HCT116 (cell line): ENCODE results near the gene RFX3. TPM values are rescaled to one million over a fixed set of nuclear protein-coding genes. Genes with fewer than 3 reads are reported as not detected.

Experiments used
- ATAC-seq: fragments of 200-7000 bp; cut with Tn5 transposase; 2 replicates; pipeline ENCODE4 v1.9.1; 2020; ENCODE audit warnings: mild to moderate bottlenecking, moderate library complexity
- BruUV-seq: library from RNA; stranded (reverse); fragments of 400-500 nt; replicated peaks from 2 replicates; lab custom pipeline; 2021; lab: Mats Ljungman, UMichigan
- CTCF ChIA-PET: fragments of 300-600 bp; sonication (Branson Sonifier 250); formaldehyde crosslinking; loops from one replicate; lab custom pipeline; 2021; ENCODE audit warnings: antibody characterized with exemption; lab: Charles Lee
- POLR2A ChIA-PET: fragments of 300-600, 350-600 bp; sonication (Branson Sonifier 250); formaldehyde crosslinking; loops from one replicate; lab custom pipeline; 2021; ENCODE audit warnings: antibody characterized with exemption; lab: Charles Lee
- RAD21 ChIA-PET, 2 experiments: fragments of 300-600 bp; sonication (Branson Sonifier 250); formaldehyde crosslinking; loops; one replicate each; lab custom pipeline; 2023; ENCODE audit warnings: low total read pairs in 2 of 2; ENCODE audit not compliant: uncharacterized antibody in 2 of 2, unreplicated experiment in 2 of 2, low non-redundant PET in 1 of 2; lab: Charles Lee
- DNase-seq: peaks from one replicate; pipeline ENCODE4 v3.0.0-alpha.2; 2010; ENCODE audit warnings: low read depth, low spot score
- H2AFZ ChIP-seq: fragments of 200-600 bp; shearing (Covaris generic), sonication (generic); 2 replicates; pipeline ENCODE4 v1.6.1; 2017; ENCODE audit warnings: low read depth, mixed run types, mixed read lengths, antibody characterized with exemption, low read length; ENCODE audit not compliant: poor library complexity, severe bottlenecking
- H3K27ac ChIP-seq: 2 replicates; pipeline ENCODE4 v1.5.1; 2012; ENCODE audit warnings: low read depth, low read length
- H3K27me3 ChIP-seq: fragments of 200-600 bp; sonication (generic); 2 replicates; pipeline ENCODE4 v1.6.1; 2016; ENCODE audit warnings: mixed run types, low read length, mixed read lengths; ENCODE audit not compliant: insufficient read depth
- H3K36me3 ChIP-seq, 2 experiments: fragments of 200-500 bp in 1 of 2; fragments of 200-600 bp in 1 of 2; sonication (Bioruptor generic) in 1 of 2; sonication (generic) in 1 of 2; 2 replicates each; pipeline versions ENCODE4 v1.5.1 to v1.6.1; 2014 to 2016; ENCODE audit warnings: low read length in 2 of 2, inconsistent platforms in 1 of 2, mixed read lengths in 1 of 2, mixed run types in 1 of 2; ENCODE audit not compliant: insufficient read depth in 2 of 2, control insufficient read depth in 1 of 2
- H3K4me1 ChIP-seq, 2 experiments: fragments of 200-600 bp in 1 of 2; sonication (generic) in 1 of 2; 2 replicates each; pipeline versions ENCODE4 v1.5.1 to v1.6.1; 2012 to 2017; ENCODE audit warnings: low read length in 2 of 2, inconsistent platforms in 1 of 2, mild to moderate bottlenecking in 1 of 2, mixed read lengths in 1 of 2, mixed run types in 1 of 2, moderate library complexity in 1 of 2; ENCODE audit not compliant: insufficient read depth in 2 of 2, control insufficient read depth in 1 of 2
- H3K4me2 ChIP-seq: fragments of 200-600 bp; sonication (generic); 2 replicates; pipeline ENCODE4 v1.6.1; 2017; ENCODE audit warnings: mixed run types, low read length, mixed read lengths
- H3K4me3 ChIP-seq, 2 experiments: fragments of 200-600 bp in 1 of 2; sonication (generic) in 1 of 2; replicated peaks in 1 of 2; 2 replicates each; pipeline ENCODE4 v1.5.1; 2011 to 2016; ENCODE audit warnings: low read length in 2 of 2, control low read depth in 1 of 2, low read depth in 1 of 2, mild to moderate bottlenecking in 1 of 2, mixed read lengths in 1 of 2, mixed run types in 1 of 2
- H3K79me2 ChIP-seq: fragments of 200-600 bp; sonication (generic); 2 replicates; pipeline ENCODE4 v1.6.1; 2017; ENCODE audit warnings: mild to moderate bottlenecking, mixed run types, low read length, moderate library complexity, mixed read lengths; ENCODE audit not compliant: insufficient read depth
- H3K9ac ChIP-seq: fragments of 200-600 bp; sonication (generic); 2 replicates; pipeline ENCODE4 v1.6.1; 2016; ENCODE audit warnings: low read length, mixed read lengths
- H3K9me2 ChIP-seq: fragments of 200-600 bp; sonication (generic), shearing (Covaris generic); 2 replicates; pipeline ENCODE4 v1.6.1; 2017; ENCODE audit warnings: mixed run types, mild to moderate bottlenecking, moderate library complexity; ENCODE audit not compliant: insufficient read depth
- H3K9me3 ChIP-seq, 2 experiments: fragments of 200-500 bp in 1 of 2; fragments of 200-600 bp in 1 of 2; sonication (Bioruptor generic) in 1 of 2; sonication (generic) in 1 of 2; 2 replicates each; pipeline ENCODE4 v1.6.1; 2014 to 2017; ENCODE audit warnings: low read length in 2 of 2, mixed read lengths in 2 of 2, inconsistent platforms in 1 of 2, low read depth in 1 of 2, mild to moderate bottlenecking in 1 of 2, mixed run types in 1 of 2, moderate library complexity in 1 of 2; ENCODE audit not compliant: control insufficient read depth in 1 of 2, insufficient read depth in 1 of 2
- H4K20me1 ChIP-seq: fragments of 200-600 bp; sonication (generic), shearing (Covaris generic); 2 replicates; pipeline ENCODE4 v1.6.1; 2017; ENCODE audit warnings: mixed run types, mild to moderate bottlenecking, moderate library complexity; ENCODE audit not compliant: insufficient read depth
- CBX3 ChIP-seq: IDR thresholded peaks from 2 replicates; pipeline ENCODE4 v1.6.1; 2012; ENCODE audit warnings: low read depth
- JUND ChIP-seq: IDR thresholded peaks from 2 replicates; pipeline ENCODE4 v1.6.1; 2012
- RAD21 ChIP-seq: IDR thresholded peaks from 2 replicates; pipeline ENCODE4 v1.6.1; 2012; ENCODE audit warnings: low read depth, mild to moderate bottlenecking
- YY1 ChIP-seq: IDR thresholded peaks from 2 replicates; pipeline ENCODE4 v1.6.1; 2011; ENCODE audit warnings: low read length, low read depth, moderate library complexity, mild to moderate bottlenecking; ENCODE audit not compliant: insufficient replicate concordance; ENCODE audit errors: extremely low read depth
- ZFX ChIP-seq: fragments of 450-650 bp; IDR thresholded peaks from 2 replicates; pipeline ENCODE4 v1.6.1; 2017
- intact Hi-C: fragments of 100-400 bp; cut with micrococcal nuclease; formaldehyde crosslinking; loops from 2 replicates; pipeline ENCODE4 v1.10.0; 2022
- total RNA-seq: library from RNA; stranded (reverse); gene quantifications from one replicate; pipeline ENCODE4 v1.2.1, GENCODE V29; 2021; ENCODE audit not compliant: unreplicated experiment
- TF ChIP-seq, protein P1 (sequence below): IDR thresholded peaks from 2 replicates; pipeline ENCODE4 v1.6.1; 2011; ENCODE audit warnings: mild to moderate bottlenecking, low read length, moderate library complexity; ENCODE audit not compliant: insufficient replicate concordance; ENCODE audit errors: extremely low read depth
- TF ChIP-seq, protein P2 (sequence below): IDR thresholded peaks from 2 replicates; pipeline ENCODE4 v1.6.1; 2012
- TF ChIP-seq, protein P3 (sequence below), 3 experiments: fragments of 200-600 bp in 1 of 3; sonication (generic) in 1 of 3; IDR thresholded peaks in 2 of 3; conservative IDR thresholded peaks in 1 of 3; 2 replicates each; pipeline ENCODE4 v1.5.1; 2012 to 2017; ENCODE audit warnings: low read depth in 2 of 3, low read length in 2 of 3, antibody characterized with exemption in 1 of 3, borderline replicate concordance in 1 of 3, control low read depth in 1 of 3, mild to moderate bottlenecking in 1 of 3, mixed read lengths in 1 of 3, mixed run types in 1 of 3, moderate library complexity in 1 of 3; ENCODE audit not compliant: insufficient read depth in 1 of 3

RFX3 gene
- total RNA-seq, 1 experiment from 2014 or later, result 11.8 TPM

DNA sequence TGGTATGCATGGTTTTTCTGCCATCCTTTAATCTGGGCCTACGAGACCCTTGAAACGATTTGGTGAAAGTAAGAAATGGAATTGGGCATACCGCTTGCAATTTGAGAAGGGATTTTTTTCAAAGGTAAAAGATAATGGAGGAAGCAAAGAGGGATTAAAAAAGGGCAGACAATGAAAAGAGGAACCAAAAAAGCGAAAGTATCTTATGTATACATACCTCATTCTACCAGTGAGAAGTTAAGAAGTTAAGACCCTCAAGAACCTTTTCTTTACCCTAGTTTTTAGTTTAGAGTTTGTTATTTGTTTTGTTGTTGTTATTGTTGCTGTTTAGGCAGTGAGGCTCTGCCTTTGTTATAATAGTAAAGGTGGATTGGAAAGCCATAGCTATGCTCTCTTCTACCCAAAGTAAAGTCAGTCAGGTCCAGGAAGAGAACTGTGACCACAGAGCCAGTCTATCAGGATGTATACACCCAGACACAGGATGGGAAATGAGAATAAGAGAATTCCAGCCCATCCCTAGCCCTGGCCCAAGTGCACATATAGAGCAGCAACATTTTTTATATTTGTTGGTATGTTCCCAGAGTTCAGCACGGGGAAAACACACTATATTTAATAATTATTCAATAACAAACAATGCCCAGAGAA is 166.6 kb downstream of the RFX3 start:
- POLR2A ChIA-PET, result no interaction called here
- no TSS peak for BruUV-seq
- H3K9me2 ChIP-seq, result no peaks in the 10 kb centered on the region
- H3K4me2 ChIP-seq, result no peak overlapping the region
- TF ChIP-seq JUND, result no peak
- TF ChIP-seq, protein P1, sequence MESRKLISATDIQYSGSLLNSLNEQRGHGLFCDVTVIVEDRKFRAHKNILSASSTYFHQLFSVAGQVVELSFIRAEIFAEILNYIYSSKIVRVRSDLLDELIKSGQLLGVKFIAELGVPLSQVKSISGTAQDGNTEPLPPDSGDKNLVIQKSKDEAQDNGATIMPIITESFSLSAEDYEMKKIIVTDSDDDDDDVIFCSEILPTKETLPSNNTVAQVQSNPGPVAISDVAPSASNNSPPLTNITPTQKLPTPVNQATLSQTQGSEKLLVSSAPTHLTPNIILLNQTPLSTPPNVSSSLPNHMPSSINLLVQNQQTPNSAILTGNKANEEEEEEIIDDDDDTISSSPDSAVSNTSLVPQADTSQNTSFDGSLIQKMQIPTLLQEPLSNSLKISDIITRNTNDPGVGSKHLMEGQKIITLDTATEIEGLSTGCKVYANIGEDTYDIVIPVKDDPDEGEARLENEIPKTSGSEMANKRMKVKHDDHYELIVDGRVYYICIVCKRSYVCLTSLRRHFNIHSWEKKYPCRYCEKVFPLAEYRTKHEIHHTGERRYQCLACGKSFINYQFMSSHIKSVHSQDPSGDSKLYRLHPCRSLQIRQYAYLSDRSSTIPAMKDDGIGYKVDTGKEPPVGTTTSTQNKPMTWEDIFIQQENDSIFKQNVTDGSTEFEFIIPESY, result no peak
- no peak for DNase-seq
- no peak overlapping the region for H3K27ac ChIP-seq
- ATAC-seq, result no peak
- RAD21 ChIA-PET, result no interaction called here
- H3K79me2 ChIP-seq, result no peaks in the 10 kb centered on the region
- H2AFZ ChIP-seq, result no peak overlapping the region
- no peak overlapping the region for H3K4me3 ChIP-seq
- intact Hi-C loops, result no loop called here
- H3K9me3 ChIP-seq, result no peaks in the 10 kb centered on the region
- CTCF ChIA-PET, result no interaction called here
- no peaks in the 10 kb centered on the region for H4K20me1 ChIP-seq
- no peaks in the 10 kb centered on the region for H3K27me3 ChIP-seq
- no peaks in the 10 kb centered on the region for H3K4me1 ChIP-seq
- no peaks in the 10 kb centered on the region for H3K36me3 ChIP-seq
- H3K9ac ChIP-seq, result no peak overlapping the region

DNA sequence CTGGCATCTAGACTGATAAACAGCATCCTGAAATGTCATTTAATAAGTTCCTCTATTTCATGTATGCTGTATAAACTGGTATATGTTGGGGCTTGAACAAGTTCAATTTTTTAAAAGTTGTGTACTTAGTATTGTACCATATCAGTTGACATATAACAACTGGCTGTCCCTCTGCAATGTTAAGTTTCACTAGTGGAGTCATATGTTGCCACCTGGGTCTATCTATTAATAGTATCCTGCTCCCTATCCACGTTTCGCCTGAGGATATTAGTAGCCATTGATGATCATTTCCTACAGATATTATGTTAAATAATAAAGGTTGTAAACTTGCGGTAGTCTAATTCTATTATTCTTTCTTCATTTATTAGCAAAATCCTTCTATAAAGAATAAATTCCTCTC is 177.6 kb downstream of the RFX3 start:
- RAD21 ChIA-PET, result no interaction called here
- H3K4me3 ChIP-seq, result no peak overlapping the region
- no peak overlapping the region for H2AFZ ChIP-seq
- no peak for DNase-seq
- no peak for TF ChIP-seq ZFX
- TF ChIP-seq, protein P2, sequence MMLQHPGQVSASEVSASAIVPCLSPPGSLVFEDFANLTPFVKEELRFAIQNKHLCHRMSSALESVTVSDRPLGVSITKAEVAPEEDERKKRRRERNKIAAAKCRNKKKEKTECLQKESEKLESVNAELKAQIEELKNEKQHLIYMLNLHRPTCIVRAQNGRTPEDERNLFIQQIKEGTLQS, result no peak
- no peak for TF ChIP-seq CBX3
- TF ChIP-seq, protein P3, sequence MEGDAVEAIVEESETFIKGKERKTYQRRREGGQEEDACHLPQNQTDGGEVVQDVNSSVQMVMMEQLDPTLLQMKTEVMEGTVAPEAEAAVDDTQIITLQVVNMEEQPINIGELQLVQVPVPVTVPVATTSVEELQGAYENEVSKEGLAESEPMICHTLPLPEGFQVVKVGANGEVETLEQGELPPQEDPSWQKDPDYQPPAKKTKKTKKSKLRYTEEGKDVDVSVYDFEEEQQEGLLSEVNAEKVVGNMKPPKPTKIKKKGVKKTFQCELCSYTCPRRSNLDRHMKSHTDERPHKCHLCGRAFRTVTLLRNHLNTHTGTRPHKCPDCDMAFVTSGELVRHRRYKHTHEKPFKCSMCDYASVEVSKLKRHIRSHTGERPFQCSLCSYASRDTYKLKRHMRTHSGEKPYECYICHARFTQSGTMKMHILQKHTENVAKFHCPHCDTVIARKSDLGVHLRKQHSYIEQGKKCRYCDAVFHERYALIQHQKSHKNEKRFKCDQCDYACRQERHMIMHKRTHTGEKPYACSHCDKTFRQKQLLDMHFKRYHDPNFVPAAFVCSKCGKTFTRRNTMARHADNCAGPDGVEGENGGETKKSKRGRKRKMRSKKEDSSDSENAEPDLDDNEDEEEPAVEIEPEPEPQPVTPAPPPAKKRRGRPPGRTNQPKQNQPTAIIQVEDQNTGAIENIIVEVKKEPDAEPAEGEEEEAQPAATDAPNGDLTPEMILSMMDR (IDR thresholded peaks at IDR 0.05 in 2 of 3, conservative IDR thresholded peaks at IDR 0.05 in 1 of 3; ENCODE audit: borderline replicate concordance in 1 of 3, insufficient read depth in 1 of 3, low read depth in 2 of 3, low read length in 2 of 3), result no peak
- no peak for TF ChIP-seq RAD21
- no peak for TF ChIP-seq YY1
- TF ChIP-seq, all 23 proteins: peak for 0
- H3K36me3 ChIP-seq, result no peaks in the 10 kb centered on the region
- ATAC-seq, result no peak
- CTCF ChIA-PET, result no interaction called here
- no peak overlapping the region for H3K4me2 ChIP-seq
- H3K9ac ChIP-seq, result no peak overlapping the region
- POLR2A ChIA-PET, result no interaction called here
- BruUV-seq, result no TSS peak
- intact Hi-C loops, result no loop called here
- H3K27ac ChIP-seq, result no peak overlapping the region
- H3K9me2 ChIP-seq, result no peaks in the 10 kb centered on the region
- H3K4me1 ChIP-seq, result no peaks in the 10 kb centered on the region
- H4K20me1 ChIP-seq, result no peaks in the 10 kb centered on the region
- H3K27me3 ChIP-seq, result no peaks in the 10 kb centered on the region
- no peaks in the 10 kb centered on the region for H3K9me3 ChIP-seq
- H3K79me2 ChIP-seq, result no peaks in the 10 kb centered on the region
